ENCODE data around the gene BRIP1.
"Not testable (repeated sequence)": the region's sequence is repeated elsewhere in the genome, so short reads cannot be mapped to it uniquely, and the experiment has no call there.

The BRIP1 gene

GRCh38 chr17:61687769-61688168, 175.6 kb downstream of the BRIP1 start:
- DNase-seq, result no peak

GRCh38 chr17:61686113-61686512, 177.2 kb downstream of the BRIP1 start:
- DNase-seq, result no peak

- no peak for DNase-seq
Measured at GRCh38 chr17:61684818-61685217, 178.5 kb downstream of the BRIP1 start.

GRCh38 chr17:61684172-61684571, 179.2 kb downstream of the BRIP1 start:
- DNase-seq, result no peak

GRCh38 chr17:61683466-61683865, 179.9 kb downstream of the BRIP1 start:
- DNase-seq, result no peak

- DNase-seq, result no peak
Measured at GRCh38 chr17:61680921-61681320, 182.4 kb downstream of the BRIP1 start.

GRCh38 chr17:61678339-61678738, 185.0 kb downstream of the BRIP1 start:
- no peak for DNase-seq

GRCh38 chr17:61677150-61677811, 186.0 kb downstream of the BRIP1 start:
- not testable (repeated sequence) for DNase-seq

- not testable (repeated sequence) for DNase-seq
Measured at GRCh38 chr17:61676522-61676921, 186.8 kb downstream of the BRIP1 start.

GRCh38 chr17:61674609-61675008, 188.7 kb downstream of the BRIP1 start:
- DNase-seq, result not testable (repeated sequence)

GRCh38 chr17:61673019-61673897, 190.1 kb downstream of the BRIP1 start:
- not testable (repeated sequence) for DNase-seq

- no peak for DNase-seq
Measured at GRCh38 chr17:61672140-61672539, 191.2 kb downstream of the BRIP1 start.

- no peak for DNase-seq
Measured at GRCh38 chr17:61670691-61671090, 192.6 kb downstream of the BRIP1 start.

- no peak for DNase-seq
Measured at GRCh38 chr17:61669522-61669921, 193.8 kb downstream of the BRIP1 start.

- DNase-seq, result no peak
Measured at GRCh38 chr17:61668486-61668885, 194.8 kb downstream of the BRIP1 start.

- DNase-seq, result not testable (repeated sequence)
Measured at GRCh38 chr17:61666406-61667088, 196.8 kb downstream of the BRIP1 start.

GRCh38 chr17:61663310-61663709, 200.0 kb downstream of the BRIP1 start:
- DNase-seq, result no peak

GRCh38 chr17:61662741-61663140, 200.6 kb downstream of the BRIP1 start:
- no peak for DNase-seq

GRCh38 chr17:61662186-61662585, 201.1 kb downstream of the BRIP1 start:
- DNase-seq, result no peak

GRCh38 chr17:61660746-61661485, 202.4 kb downstream of the BRIP1 start:
- DNase-seq, result no peak

- DNase-seq, result no peak
Measured at GRCh38 chr17:61659437-61659836, 203.9 kb downstream of the BRIP1 start.

- DNase-seq, result no peak
Measured at GRCh38 chr17:61658183-61658582, 205.1 kb downstream of the BRIP1 start.

GRCh38 chr17:61657338-61657737, 206.0 kb downstream of the BRIP1 start:
- no peak for DNase-seq

All from activated CD4-positive, alpha-beta T cell treated with anti-CD3 and anti-CD28 coated beads, Interleukin-2, amount 50 U/mL, for 48 hours (primary cell).